ENCODE measurements around the gene HK1.

HK1 gene

GRCh38 chr10:69364232-69364940 is 86.1 kb downstream of the HK1 start:
- no peaks in the 10 kb centered on the region for H3K27me3 Mint-ChIP-seq
- no peaks in the 10 kb centered on the region for H3K9me3 Mint-ChIP-seq
- H3K4me1 Mint-ChIP-seq = peaks cover 19% of the 10 kb centered on the region
- H3K4me3 Mint-ChIP-seq = no peak overlapping the region
- DNase-seq (no peak), ATAC-seq (no peak)
- no peak overlapping the region for H3K27ac Mint-ChIP-seq
- peaks cover 33% of the 10 kb centered on the region for H3K36me3 Mint-ChIP-seq (ENCODE audit: low read depth)

- Mint-ChIP-seq H3K4me3 (no peak overlapping the region), H3K27me3 (no peaks in the 10 kb centered on the region), H3K4me1 (peaks cover 2% of the 10 kb centered on the region), H3K27ac (no peak overlapping the region), H3K9me3 (no peaks in the 10 kb centered on the region), H3K36me3 (ENCODE audit: low read depth) (peaks cover 42% of the 10 kb centered on the region)
- ATAC-seq = no peak
- no peak for DNase-seq
These were observed 88.4 kb downstream of the HK1 start for GRCh38 chr10:69366738-69367137.

DNA sequence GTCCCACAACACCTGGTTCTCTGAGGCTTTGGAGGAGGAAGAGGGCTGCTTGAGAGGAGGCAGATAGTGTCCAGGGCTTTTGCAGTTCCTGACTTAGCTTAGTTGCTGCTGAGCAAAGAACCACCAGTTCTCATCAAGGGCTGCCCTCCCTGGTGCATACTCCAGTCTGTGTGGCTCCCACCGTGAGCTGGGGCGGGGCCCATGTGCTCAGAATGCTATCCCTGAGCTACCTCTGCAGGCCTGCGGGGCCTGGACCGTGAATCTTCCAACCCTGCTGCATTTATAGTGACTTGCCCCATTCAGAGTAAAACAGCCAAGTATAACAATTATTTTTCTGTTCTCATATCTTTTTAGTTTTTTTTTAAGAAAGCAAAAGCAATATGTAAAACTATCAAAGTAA is 89.2 kb downstream of the HK1 start:
- ATAC-seq (no peak), DNase-seq (no peak)
- Mint-ChIP-seq H3K4me3 (no peak overlapping the region), H3K9me3 (no peaks in the 10 kb centered on the region), H3K27ac (no peak overlapping the region), H3K4me1 (peaks cover under 1% of the 10 kb centered on the region), H3K36me3 (ENCODE audit: low read depth) (peaks cover 41% of the 10 kb centered on the region), H3K27me3 (no peaks in the 10 kb centered on the region)

DNA sequence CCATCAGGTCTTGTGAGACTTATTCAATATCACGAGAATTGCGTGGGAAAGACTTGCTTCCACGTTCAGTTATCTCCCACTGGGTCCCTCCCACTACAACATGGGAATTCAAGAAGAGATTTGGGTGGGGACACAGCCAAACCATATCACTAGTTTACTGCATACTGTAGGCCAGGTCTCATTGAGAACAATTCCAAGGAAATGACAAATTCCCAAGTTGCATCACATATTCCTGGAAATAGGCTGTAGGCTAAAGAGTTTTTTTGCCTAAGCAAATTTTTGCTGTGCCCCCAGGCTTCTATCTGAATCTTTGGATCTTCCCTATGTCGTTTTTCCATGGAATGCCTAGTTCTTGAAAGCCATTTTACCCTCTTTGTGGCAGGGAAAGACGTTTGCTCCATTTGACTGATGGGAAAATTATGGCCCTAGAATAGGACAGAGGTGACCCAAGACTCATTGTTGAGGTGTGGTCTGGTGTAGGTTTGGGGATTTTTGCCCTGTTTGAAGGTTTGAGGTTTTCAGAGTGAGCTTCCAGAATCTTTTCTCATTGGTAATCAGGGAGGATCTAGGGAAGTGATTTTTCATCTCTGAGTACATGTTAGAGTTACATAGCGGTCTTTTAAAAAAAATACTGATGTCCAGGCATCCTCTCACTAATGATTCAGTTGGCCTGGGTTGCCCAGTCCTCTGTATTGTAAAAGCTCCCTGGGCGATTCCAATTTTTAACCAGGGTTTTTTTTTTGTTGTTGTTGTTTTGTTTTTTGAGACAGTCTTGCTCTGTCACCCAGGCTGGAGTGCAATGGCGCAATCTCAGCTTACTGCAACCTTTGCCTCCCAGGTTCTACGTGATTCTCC is 94.1 kb downstream of the HK1 start:
- Mint-ChIP-seq H3K36me3 (ENCODE audit: low read depth) (peaks cover 50% of the 10 kb centered on the region), H3K27me3 (no peaks in the 10 kb centered on the region), H3K4me3 (no peak overlapping the region), H3K9me3 (no peaks in the 10 kb centered on the region), H3K27ac (peak overlapping the region; percentile 12), H3K4me1 (peaks cover 8% of the 10 kb centered on the region)
- ATAC-seq (no peak), DNase-seq (no peak)

DNA sequence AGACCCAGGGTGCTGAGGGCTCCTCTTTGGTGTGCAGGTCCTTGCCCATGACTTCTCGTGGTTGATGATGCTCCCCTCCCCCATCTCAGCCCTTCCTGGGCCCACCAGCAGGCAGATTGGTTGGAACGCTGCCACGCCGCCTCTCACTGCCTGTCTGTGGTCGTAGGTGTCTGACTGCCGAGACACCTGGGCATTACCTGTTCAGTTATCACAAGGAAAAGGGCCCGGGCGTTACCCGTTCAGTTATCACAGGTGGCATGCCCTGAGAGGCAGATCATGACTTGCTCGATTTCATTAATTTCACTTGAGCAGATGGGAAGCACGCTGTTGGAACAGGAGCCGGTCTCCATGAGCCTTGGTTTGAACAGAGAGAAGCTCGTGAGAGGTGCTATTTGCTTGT is 95.9 kb downstream of the HK1 start:
- ATAC-seq = no peak
- H3K27ac Mint-ChIP-seq = peak overlapping the region; percentile 57
- peaks cover 58% of the 10 kb centered on the region for H3K36me3 Mint-ChIP-seq (ENCODE audit: low read depth)
- H3K27me3 Mint-ChIP-seq = no peaks in the 10 kb centered on the region
- no peak overlapping the region for H3K4me3 Mint-ChIP-seq
- H3K4me1 Mint-ChIP-seq = peaks cover 8% of the 10 kb centered on the region
- DNase-seq = no peak
- no peaks in the 10 kb centered on the region for H3K9me3 Mint-ChIP-seq

- Mint-ChIP-seq H3K27me3 (no peaks in the 10 kb centered on the region), H3K4me3 (no peak overlapping the region), H3K27ac (no peak overlapping the region), H3K9me3 (no peaks in the 10 kb centered on the region), H3K4me1 (peaks cover 8% of the 10 kb centered on the region), H3K36me3 (ENCODE audit: low read depth) (peaks cover 57% of the 10 kb centered on the region)
- ATAC-seq (no peak), DNase-seq (no peak)
These were observed 96.6 kb downstream of the HK1 start for GRCh38 chr10:69374931-69375306.

DNA sequence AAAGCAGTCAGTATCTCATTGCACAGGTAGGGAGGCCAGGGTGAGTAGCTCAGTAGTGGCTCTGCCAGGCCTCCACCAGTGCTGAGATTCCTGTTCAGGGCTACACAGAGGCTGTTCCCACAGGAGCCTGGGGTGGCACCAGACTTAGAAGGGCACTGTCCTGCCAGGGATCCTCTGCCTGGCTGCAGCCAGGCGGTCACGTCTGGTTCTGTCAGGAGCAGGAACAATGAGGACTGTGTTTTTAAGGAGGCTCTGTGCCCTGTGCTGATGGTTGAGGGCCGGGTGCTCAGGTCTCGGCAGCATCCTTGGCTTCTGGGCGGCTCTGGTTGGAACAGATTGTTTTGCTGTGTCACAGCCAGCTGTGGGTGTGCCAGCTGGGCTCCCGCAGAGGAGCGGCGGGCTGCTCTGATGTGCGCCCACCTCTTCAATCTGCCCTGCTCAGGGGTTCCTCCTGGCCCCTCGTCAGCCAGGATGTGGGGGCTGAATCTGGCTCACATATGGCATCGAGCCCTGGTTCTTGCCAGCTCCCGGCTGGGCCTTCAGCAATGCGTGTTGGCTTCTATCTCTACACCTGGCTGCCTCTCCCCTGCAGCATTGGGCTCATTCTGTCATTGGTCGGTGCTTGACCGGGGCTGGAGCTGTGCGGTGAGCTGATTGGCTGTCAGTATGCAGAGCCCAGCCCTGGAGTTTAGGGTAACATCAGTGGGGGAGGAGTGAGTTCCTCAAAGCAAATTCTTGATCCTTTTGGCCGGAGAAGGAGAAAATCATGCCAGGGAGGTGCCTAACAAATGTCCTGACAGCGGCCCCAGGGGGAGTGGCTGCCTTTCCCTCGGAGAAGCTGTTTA is 97.2 kb downstream of the HK1 start:
- DNase-seq = no peak
- peaks cover 55% of the 10 kb centered on the region for H3K36me3 Mint-ChIP-seq (ENCODE audit: low read depth)
- H3K27me3 Mint-ChIP-seq = no peaks in the 10 kb centered on the region
- no peaks in the 10 kb centered on the region for H3K9me3 Mint-ChIP-seq
- no peak overlapping the region for H3K4me3 Mint-ChIP-seq
- ATAC-seq = no peak
- H3K27ac Mint-ChIP-seq = peak overlapping the region; percentile 56
- H3K4me1 Mint-ChIP-seq = peaks cover 8% of the 10 kb centered on the region

DNA sequence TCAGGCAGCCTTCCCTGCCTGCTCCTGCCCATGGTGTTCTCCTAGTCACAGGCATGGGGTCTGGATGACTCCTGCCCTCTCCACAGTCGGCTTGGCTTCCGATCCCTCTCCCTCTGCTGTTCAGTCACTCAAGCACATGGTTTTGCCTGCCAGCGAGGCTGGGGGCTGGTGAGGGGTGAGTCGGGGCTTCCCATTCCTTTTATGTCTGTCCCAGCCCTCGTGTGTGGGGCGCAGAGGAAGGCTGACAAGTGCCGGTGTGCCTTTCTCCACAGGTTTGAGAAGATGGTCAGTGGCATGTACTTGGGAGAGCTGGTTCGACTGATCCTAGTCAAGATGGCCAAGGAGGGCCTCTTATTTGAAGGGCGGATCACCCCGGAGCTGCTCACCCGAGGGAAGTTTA is 98.4 kb downstream of the HK1 start:
- peaks cover 44% of the 10 kb centered on the region for H3K36me3 Mint-ChIP-seq (ENCODE audit: low read depth)
- no peaks in the 10 kb centered on the region for H3K9me3 Mint-ChIP-seq
- no peak overlapping the region for H3K27ac Mint-ChIP-seq
- no peaks in the 10 kb centered on the region for H3K27me3 Mint-ChIP-seq
- peaks cover 8% of the 10 kb centered on the region for H3K4me1 Mint-ChIP-seq
- ATAC-seq = no peak
- H3K4me3 Mint-ChIP-seq = no peak overlapping the region
- no peak for DNase-seq

DNA sequence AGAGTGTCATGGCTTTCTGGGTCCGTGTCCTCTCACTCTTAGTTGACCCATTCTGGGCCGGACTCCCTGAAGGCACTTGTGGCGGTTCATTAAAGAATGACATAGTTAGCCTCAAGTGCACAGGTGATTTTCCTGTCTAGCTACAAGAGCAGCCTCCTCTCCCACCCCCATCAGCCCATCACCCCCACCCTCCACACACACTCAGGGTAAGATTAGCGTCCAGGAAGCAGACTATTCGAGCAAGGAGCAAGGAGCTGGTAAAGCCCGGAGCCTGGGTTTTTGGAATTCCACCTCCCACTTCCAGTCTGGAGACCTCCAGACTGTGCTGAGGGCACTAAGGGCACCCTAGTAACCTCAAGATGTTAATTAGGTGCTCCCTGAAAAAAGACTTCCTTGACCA is 98.9 kb downstream of the HK1 start:
- Mint-ChIP-seq H3K9me3 (no peaks in the 10 kb centered on the region), H3K4me1 (peaks cover 8% of the 10 kb centered on the region), H3K27me3 (no peaks in the 10 kb centered on the region), H3K36me3 (ENCODE audit: low read depth) (peaks cover 43% of the 10 kb centered on the region), H3K27ac (no peak overlapping the region), H3K4me3 (no peak overlapping the region)
- ATAC-seq (no peak), DNase-seq (no peak)

DNA sequence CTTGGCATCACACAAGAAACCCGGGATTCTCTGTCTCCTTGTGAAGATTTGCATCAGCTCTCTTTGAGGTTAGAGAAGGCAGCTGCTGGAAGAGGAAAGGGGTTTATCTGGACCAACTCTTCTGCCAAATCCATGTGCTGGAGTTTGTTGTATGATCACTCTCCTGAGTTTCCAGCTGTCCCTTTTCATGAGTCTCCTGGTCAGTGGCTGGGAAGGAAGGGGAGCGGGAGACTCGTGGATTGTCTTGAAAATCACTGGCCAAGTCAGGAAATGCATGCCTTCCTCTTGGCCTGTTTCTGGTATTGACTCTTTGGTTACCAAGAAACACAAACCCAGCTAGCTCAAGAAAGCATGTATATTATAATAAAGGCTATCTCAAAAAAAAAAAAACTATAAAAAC is 99.6 kb downstream of the HK1 start:
- DNase-seq = no peak
- no peaks in the 10 kb centered on the region for H3K27me3 Mint-ChIP-seq
- H3K9me3 Mint-ChIP-seq = no peaks in the 10 kb centered on the region
- H3K4me1 Mint-ChIP-seq = peaks cover 6% of the 10 kb centered on the region
- no peak for ATAC-seq
- no peak overlapping the region for H3K4me3 Mint-ChIP-seq
- no peak overlapping the region for H3K27ac Mint-ChIP-seq
- peaks cover 46% of the 10 kb centered on the region for H3K36me3 Mint-ChIP-seq (ENCODE audit: low read depth)

GRCh38 chr10:69379800-69380199 is 101.5 kb downstream of the HK1 start:
- ATAC-seq (no peak), DNase-seq (no peak)
- Mint-ChIP-seq H3K27ac (no peak overlapping the region), H3K4me3 (no peak overlapping the region), H3K9me3 (no peaks in the 10 kb centered on the region), H3K36me3 (ENCODE audit: low read depth) (peaks cover 54% of the 10 kb centered on the region), H3K4me1 (no peaks in the 10 kb centered on the region), H3K27me3 (no peaks in the 10 kb centered on the region)

- no peaks in the 10 kb centered on the region for H3K9me3 Mint-ChIP-seq
- no peaks in the 10 kb centered on the region for H3K4me1 Mint-ChIP-seq
- no peak for DNase-seq
- no peak overlapping the region for H3K4me3 Mint-ChIP-seq
- no peak overlapping the region for H3K27ac Mint-ChIP-seq
- no peak for ATAC-seq
- H3K36me3 Mint-ChIP-seq (ENCODE audit: low read depth) = peaks cover 63% of the 10 kb centered on the region
- H3K27me3 Mint-ChIP-seq = no peaks in the 10 kb centered on the region
These were observed 104.3 kb downstream of the HK1 start for GRCh38 chr10:69382382-69383117.

DNA sequence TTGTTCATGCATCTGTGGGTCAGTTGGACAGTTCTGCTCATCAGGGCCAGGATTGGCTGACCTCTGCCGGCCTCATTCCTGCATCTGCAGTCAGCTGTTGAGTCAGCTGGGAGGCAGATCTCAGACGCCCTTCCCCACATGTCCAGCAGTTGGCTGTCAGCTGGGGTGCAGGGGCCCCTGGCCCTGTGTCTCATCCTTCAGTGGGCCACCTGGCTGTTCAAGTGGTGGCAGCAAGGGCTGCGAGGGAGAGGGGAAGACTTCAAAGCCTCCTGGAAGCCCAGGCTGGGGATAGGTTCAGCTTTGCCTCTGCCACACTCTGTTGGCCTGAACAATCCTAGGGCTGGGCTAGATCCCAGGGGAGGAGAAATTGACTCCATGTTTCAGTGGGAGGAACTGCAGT is 105.3 kb downstream of the HK1 start:
- no peaks in the 10 kb centered on the region for H3K27me3 Mint-ChIP-seq
- peaks cover 66% of the 10 kb centered on the region for H3K36me3 Mint-ChIP-seq (ENCODE audit: low read depth)
- no peaks in the 10 kb centered on the region for H3K9me3 Mint-ChIP-seq
- H3K4me1 Mint-ChIP-seq = no peaks in the 10 kb centered on the region
- ATAC-seq = no peak
- no peak for DNase-seq
- no peak overlapping the region for H3K4me3 Mint-ChIP-seq
- H3K27ac Mint-ChIP-seq = no peak overlapping the region

DNA sequence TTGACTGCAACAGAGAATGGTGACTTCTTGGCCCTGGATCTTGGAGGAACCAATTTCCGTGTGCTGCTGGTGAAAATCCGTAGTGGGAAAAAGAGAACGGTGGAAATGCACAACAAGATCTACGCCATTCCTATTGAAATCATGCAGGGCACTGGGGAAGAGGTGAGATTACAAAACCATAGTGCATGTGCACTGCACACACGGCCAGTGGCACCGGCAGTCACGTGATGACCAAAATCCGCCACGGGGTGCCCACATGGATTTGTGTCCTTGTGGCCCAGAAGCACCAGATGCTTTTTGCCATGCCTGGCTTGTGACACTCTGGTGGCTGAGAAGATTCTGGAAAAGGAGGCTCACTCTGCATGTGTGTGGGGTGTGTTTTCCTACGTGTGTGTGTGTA is 106.0 kb downstream of the HK1 start:
- ATAC-seq (no peak), DNase-seq (no peak)
- Mint-ChIP-seq H3K36me3 (ENCODE audit: low read depth) (peaks cover 66% of the 10 kb centered on the region), H3K27me3 (no peaks in the 10 kb centered on the region), H3K27ac (no peak overlapping the region), H3K4me3 (no peak overlapping the region), H3K9me3 (no peaks in the 10 kb centered on the region), H3K4me1 (no peaks in the 10 kb centered on the region)

Measured in activated naive CD8-positive, alpha-beta T cell treated with anti-CD3 and anti-CD28 coated beads, Interleukin-2, amount 50 U/mL, for 24 hours (primary cell).